22Rv1 (cell line): ENCODE data around the gene PEX11A.

Source experiments
- CTCF ChIP-seq: fragments of 450-650 bp; IDR thresholded peaks from 2 replicates; pipeline ENCODE4 v1.5.1; 2017; ENCODE audit warnings: mild to moderate bottlenecking
- ZFX ChIP-seq: fragments of 450-650 bp; IDR thresholded peaks from 2 replicates; pipeline ENCODE4 v1.6.1; 2017; ENCODE audit warnings: antibody characterized with exemption, borderline replicate concordance

GRCh38 chr15:89667706-89667960, 22.9 kb downstream of the PEX11A start:
- TF ChIP-seq CTCF (no peak), ZFX (no peak)
